H1 (cell line): ENCODE measurements around the gene NID2. TPM values are rescaled to one million over a fixed set of nuclear protein-coding genes. Genes with fewer than 3 reads are reported as not detected.

Experiments
- SIX5 ChIP-seq: IDR thresholded peaks from 2 replicates; pipeline ENCODE4 v1.6.1; 2011; ENCODE audit warnings: mild to moderate bottlenecking, low read depth, low read length
- YY1 ChIP-seq: IDR thresholded peaks from 2 replicates; pipeline ENCODE4 v1.6.1; 2011; ENCODE audit warnings: low read depth, mild to moderate bottlenecking, low read length
- polyA plus RNA-seq, 7 experiments: library from polyadenylated mRNA; depleted of rRNA in 3 of 7; stranded (reverse) in 5 of 7; unstranded in 2 of 7; fragments of >200 nt in 5 of 7; fragments of 200-250 nt in 2 of 7; gene quantifications; 1 replicate in 5 of 7; 2 replicates in 1 of 7; 4 replicates in 1 of 7; pipeline versions ENCODE4 v1.2.1 to v1.2.3, GENCODE V29; 2011 to 2013; ENCODE audit warnings: missing spikeins in 2 of 7, mixed read lengths in 2 of 7
- total RNA-seq: library from RNA; stranded (reverse); fragmentation: NEBNext Ultra II Directional; extraction: Animal tissue kit (Norgen Biotek cat#: 25700); gene quantifications from 2 replicates; pipeline ENCODE4 v1.2.1, GENCODE V29; 2021

NID2 gene
- total and polyA plus RNA-seq, 2 of the 8 experiments (the other 6 are each of a cell fraction or from before 2014, with no cell fraction given): 6.1 to 12.6 TPM

DNA sequence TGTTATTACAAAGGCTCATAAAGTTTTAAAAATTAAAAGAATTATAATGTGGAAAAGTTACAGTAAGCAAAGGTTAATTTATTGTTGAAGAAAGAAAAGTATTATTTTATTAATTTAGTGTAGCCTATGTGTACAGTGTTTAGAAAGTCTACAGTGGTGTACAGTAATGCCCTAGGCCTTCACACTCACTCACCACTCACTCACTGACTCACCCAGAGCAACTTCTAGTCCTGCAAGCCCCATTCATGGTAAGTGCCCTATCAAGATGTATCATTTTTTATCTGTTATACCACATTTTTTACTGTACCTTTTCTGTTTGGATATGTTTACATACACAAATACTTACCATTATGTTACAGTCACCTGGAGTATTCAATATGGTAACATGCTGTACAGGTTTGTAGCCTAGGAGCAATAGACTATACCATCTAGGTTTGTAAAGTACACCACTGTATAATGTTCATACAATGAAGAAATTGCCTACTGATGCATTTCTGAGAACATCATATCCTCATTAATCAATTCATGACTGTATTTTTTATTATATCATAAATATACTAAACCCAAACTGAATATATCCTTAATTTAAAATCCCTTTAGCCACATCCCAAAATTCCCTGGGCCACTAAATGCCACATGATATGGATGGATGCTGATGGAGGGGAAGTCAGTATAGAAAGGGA, 43.6 kb upstream of the NID2 start (continued):
- TF ChIP-seq YY1: no peak
- no peak for TF ChIP-seq SIX5
